Keratinocyte (primary cell): ENCODE measurements around the gene TPCN2. TPM values are rescaled to one million over a fixed set of nuclear protein-coding genes. Genes with fewer than 3 reads are reported as not detected.

Experiments used
- DNase-seq: peaks from one replicate; pipeline ENCODE4 v3.0.0-alpha.2; 2011; ENCODE audit warnings: low read depth, missing footprints, low spot score
- FAIRE-seq: peaks from 2 replicates; lab custom pipeline; 2011; peaks lifted over from hg19 to GRCh38; lab: Jason Lieb, UNC
- H2AFZ ChIP-seq: 2 replicates; pipeline ENCODE4 v1.6.0; 2012; ENCODE audit warnings: low read length, control low read depth, inconsistent platforms; ENCODE audit not compliant: control insufficient read depth
- H3K27ac ChIP-seq: 2 replicates; pipeline ENCODE4 v1.5.1; 2011; ENCODE audit warnings: low read length; ENCODE audit not compliant: control insufficient read depth, insufficient read depth
- H3K27me3 ChIP-seq: 3 replicates; pipeline ENCODE4 v1.6.0; 2011; ENCODE audit warnings: low read length; ENCODE audit not compliant: control insufficient read depth, insufficient read depth; ENCODE audit errors: extremely low read depth
- H3K36me3 ChIP-seq, 2 experiments: 2 replicates in 1 of 2; 3 replicates in 1 of 2; pipeline ENCODE4 v1.5.1; 2011; ENCODE audit warnings: low read length in 2 of 2, mild to moderate bottlenecking in 1 of 2; ENCODE audit not compliant: control insufficient read depth in 2 of 2, insufficient read depth in 2 of 2; ENCODE audit errors: extremely low read depth in 1 of 2
- H3K4me1 ChIP-seq: 3 replicates; pipeline ENCODE4 v1.5.1; 2011; ENCODE audit warnings: low read length; ENCODE audit not compliant: control insufficient read depth, insufficient read depth; ENCODE audit errors: extremely low read depth
- H3K4me2 ChIP-seq: 3 replicates; pipeline ENCODE4 v1.6.0; 2011; ENCODE audit warnings: low read depth, low read length; ENCODE audit not compliant: control insufficient read depth, insufficient read depth; ENCODE audit errors: extremely low read depth
- H3K4me3 ChIP-seq, 3 experiments: fragments of 200-600 bp in 1 of 3; sonication (generic) in 1 of 3; 2 replicates in 2 of 3; 3 replicates in 1 of 3; pipeline ENCODE4 v1.5.1; 2011 to 2016; ENCODE audit warnings: low read length in 3 of 3, mild to moderate bottlenecking in 3 of 3, control low read depth in 2 of 3, inconsistent platforms in 1 of 3, low read depth in 1 of 3, mixed read lengths in 1 of 3, mixed run types in 1 of 3, moderate library complexity in 1 of 3; ENCODE audit not compliant: control insufficient read depth in 2 of 3, insufficient read depth in 2 of 3; ENCODE audit errors: extremely low read depth in 1 of 3
- H3K79me2 ChIP-seq: 2 replicates; pipeline ENCODE4 v1.6.0; 2012; ENCODE audit warnings: low read length; ENCODE audit not compliant: control insufficient read depth, insufficient read depth
- H3K9ac ChIP-seq: 3 replicates; pipeline ENCODE4 v1.6.0; 2011; ENCODE audit warnings: low read length; ENCODE audit not compliant: control insufficient read depth, insufficient read depth; ENCODE audit errors: extremely low read depth
- H3K9me1 ChIP-seq: 3 replicates; pipeline ENCODE4 v1.6.0; 2011; ENCODE audit warnings: low read length; ENCODE audit not compliant: control insufficient read depth, insufficient read depth; ENCODE audit errors: extremely low read depth
- H3K9me3 ChIP-seq: 2 replicates; pipeline ENCODE4 v1.5.1; 2012; ENCODE audit warnings: low read depth, low read length; ENCODE audit not compliant: control insufficient read depth
- H4K20me1 ChIP-seq: 3 replicates; pipeline ENCODE4 v1.6.0; 2011; ENCODE audit warnings: low read length; ENCODE audit not compliant: control insufficient read depth, insufficient read depth; ENCODE audit errors: extremely low read depth
- CTCF ChIP-seq, 3 experiments: IDR thresholded peaks in 1 of 3; conservative IDR thresholded peaks in 1 of 3; optimal IDR thresholded peaks in 1 of 3; 2 replicates in 2 of 3; 3 replicates in 1 of 3; pipeline versions ENCODE3 to v1.5.1; 2011; ENCODE audit warnings: low read length in 3 of 3, mild to moderate bottlenecking in 3 of 3, moderate library complexity in 2 of 3, control low read depth in 1 of 3, inconsistent platforms in 1 of 3; ENCODE audit not compliant: insufficient read depth in 2 of 3; ENCODE audit errors: extremely low read depth in 1 of 3
- EZH2 ChIP-seq: IDR thresholded peaks from one replicate; pipeline ENCODE4 v1.6.1; 2012; ENCODE audit warnings: inconsistent platforms, mild to moderate bottlenecking, low read length, moderate library complexity
- dilution Hi-C: fragments of 300-500 bp; cut with MboI; formaldehyde crosslinking; loops from one replicate; pipeline ENCODE4 v1.7.0; 2020; ENCODE audit warnings: low sequenced_read_pairs; ENCODE audit not compliant: extremely low pct_ligation_motif_present
- polyA plus RNA-seq, 5 experiments: library from polyadenylated mRNA; depleted of rRNA in 3 of 5; stranded (reverse) in 3 of 5; stranded (forward) in 1 of 5; unstranded in 1 of 5; fragments of >200 nt; gene quantifications; 1 replicate in 1 of 5; 2 replicates in 3 of 5; 3 replicates in 1 of 5; pipeline versions ENCODE4 v1.2.1 to v1.2.3, GENCODE V29; 2011 to 2012; ENCODE audit warnings: missing spikeins in 2 of 5, low read depth in 1 of 5, low replicate concordance in 1 of 5

The TPCN2 gene
- polyA plus RNA-seq, 1 donor (not counting 4 experiments of a cell fraction or from before 2014, with no cell fraction given): 7.7 TPM

GRCh38 chr11:69166218-69167115 is 117.7 kb downstream of the TPCN2 start:
- Histone ChIP-seq H3K4me2 (peak overlapping the region; percentile 35), H3K9ac (no peak overlapping the region)
- DNase-seq: peak; percentile 26

GRCh38 chr11:69167130-69167915 is 118.6 kb downstream of the TPCN2 start:
- Histone ChIP-seq H3K9me3 (no peaks in the 10 kb centered on the region), H3K27ac (no peak overlapping the region), H3K9ac (no peak overlapping the region), H3K4me3 (no peak overlapping the region), H3K4me1 (peaks cover 11% of the 10 kb centered on the region), H3K9me1 (no peaks in the 10 kb centered on the region), H3K4me2 (no peak overlapping the region), H3K79me2 (no peaks in the 10 kb centered on the region), H4K20me1 (no peaks in the 10 kb centered on the region), H3K36me3 (no peaks in the 10 kb centered on the region), H2AFZ (no peak overlapping the region), H3K27me3 (peaks cover 19% of the 10 kb centered on the region)
- TF ChIP-seq CTCF (optimal IDR thresholded peaks at IDR 0.05 in 1 of 3, IDR thresholded peaks at IDR 0.05 in 1 of 3, conservative IDR thresholded peaks at IDR 0.05 in 1 of 3; ENCODE audit: extremely low read depth in 1 of 3, insufficient read depth in 2 of 3, low read length in 3 of 3): no peak
- DNase-seq: no peak
- dilution Hi-C loops: no loop called here
- no peak for FAIRE-seq

More at GRCh38 chr11:69166218-69167115, 117.7 kb downstream of the TPCN2 start:
- Histone ChIP-seq H3K9me1 (no peaks in the 10 kb centered on the region), H4K20me1 (no peaks in the 10 kb centered on the region), H3K4me1 (peaks cover 11% of the 10 kb centered on the region), H3K4me3 (no peak overlapping the region), H3K79me2 (no peaks in the 10 kb centered on the region), H2AFZ (no peak overlapping the region), H3K36me3 (no peaks in the 10 kb centered on the region), H3K9me3 (no peaks in the 10 kb centered on the region), H3K27me3 (peaks cover 22% of the 10 kb centered on the region), H3K27ac (no peak overlapping the region)
- TF ChIP-seq EZH2 (no peak), CTCF (optimal IDR thresholded peaks at IDR 0.05 in 1 of 3, IDR thresholded peaks at IDR 0.05 in 1 of 3, conservative IDR thresholded peaks at IDR 0.05 in 1 of 3; ENCODE audit: extremely low read depth in 1 of 3, insufficient read depth in 2 of 3, low read length in 3 of 3) (peak in 2 of 3 experiments; percentile 6 to 17)
- no peak for FAIRE-seq
- dilution Hi-C loops: no loop called here
